Stimulated activated CD4-positive, alpha-beta T cell treated with anti-CD3 and anti-CD28 coated beads, Interleukin-2, amount 100 ng/mL, for 4 hours (primary cell): ENCODE measurements around the gene SETD4.
"Not testable (repeated sequence)": the region's sequence is repeated elsewhere in the genome, so short reads cannot be mapped to it uniquely, and the experiment has no call there.

Experiments used
- DNase-seq: peaks from one replicate; pipeline ENCODE4 v3.0.0-alpha.2; 2020; ENCODE audit warnings: low read depth

The SETD4 gene

DNA sequence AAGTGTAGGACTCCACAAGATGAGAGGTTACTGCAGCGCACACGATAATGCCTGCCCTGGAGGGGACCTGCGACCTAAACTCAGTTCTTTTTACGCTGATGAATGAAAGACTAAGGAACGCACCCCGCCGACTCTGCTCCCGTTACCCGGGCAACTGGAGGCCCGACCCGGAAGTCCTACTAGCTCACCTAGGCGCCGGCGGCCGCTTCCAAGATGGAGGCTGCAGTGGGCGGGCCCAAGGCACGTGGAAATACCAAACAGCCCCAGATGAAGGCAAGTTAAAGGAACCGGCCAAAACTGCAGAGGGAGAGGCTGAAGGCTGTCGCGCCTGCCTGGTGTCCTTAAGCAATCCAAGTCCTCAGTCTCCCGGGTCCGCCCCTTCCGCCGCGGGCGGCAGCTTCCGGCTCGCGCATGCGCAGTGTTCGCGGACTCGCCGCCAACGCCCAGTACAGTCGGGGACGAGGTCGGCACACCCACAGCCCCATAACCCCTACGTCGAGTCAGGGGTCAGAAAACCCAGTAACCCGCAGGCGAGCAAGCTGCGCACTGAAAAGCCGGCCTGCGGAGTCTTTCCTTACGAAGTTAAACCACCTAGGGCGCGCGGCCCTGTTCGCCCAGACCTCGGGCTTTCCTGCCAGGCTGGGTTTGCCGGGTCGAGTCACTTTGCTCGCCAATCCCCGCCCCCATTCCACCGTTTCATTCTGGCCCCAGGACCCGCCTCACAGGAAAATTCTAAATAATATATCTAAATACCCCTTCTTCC lies at the start of gene SETD4:
TSS of gene SETD4 (minus strand) at position 368 of the 763 bp plus-strand sequence. CDS start 1,638 bp downstream, outside the sequence.
- peak; percentile 88 for DNase-seq

DNA sequence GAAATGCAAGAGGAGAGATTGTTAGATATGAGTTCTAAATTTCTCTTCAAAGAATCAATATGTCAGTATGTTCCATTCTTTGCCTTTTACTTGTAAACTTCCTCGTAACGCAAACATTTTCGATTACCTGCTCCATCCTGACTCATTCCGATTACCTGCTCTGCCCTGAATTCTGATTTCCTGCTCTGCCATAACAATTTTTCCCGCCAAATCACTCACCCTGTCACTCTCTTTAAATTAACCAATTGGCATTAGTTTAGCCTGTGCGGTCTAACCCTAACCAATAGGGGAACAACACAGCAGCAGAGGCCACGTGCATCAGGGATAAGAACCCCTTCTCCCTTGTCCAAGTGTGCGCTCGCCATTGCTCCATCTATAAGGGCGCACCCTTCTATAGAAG lies 49.5 kb upstream of the SETD4 start:
- no peak for DNase-seq

DNA sequence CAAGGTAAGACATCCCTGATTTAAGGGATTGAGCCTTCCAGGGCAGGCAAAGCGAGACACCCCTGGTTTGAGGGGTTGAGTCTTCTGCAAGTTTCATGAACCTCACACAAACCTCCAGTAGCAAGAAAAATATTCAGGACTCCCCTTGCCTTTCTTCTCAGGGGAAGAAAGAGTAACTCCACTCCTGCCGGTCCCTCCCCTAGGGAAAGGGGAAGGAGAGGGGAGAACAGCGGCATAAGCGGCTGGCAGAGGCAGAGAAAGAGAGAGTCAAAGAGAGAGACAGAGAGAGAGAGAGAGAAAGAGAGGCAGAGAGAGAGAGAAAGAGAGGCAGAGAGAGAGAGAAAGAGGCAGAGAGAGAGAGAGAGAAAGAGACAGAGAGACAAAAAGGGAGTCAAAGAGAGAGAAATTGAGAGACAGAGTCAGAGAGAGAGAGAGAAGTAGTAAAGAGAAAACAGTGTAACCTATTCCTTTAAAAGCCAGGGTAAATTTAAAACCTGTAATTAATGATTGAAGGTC lies 45.1 kb upstream of the SETD4 start:
- no peak for DNase-seq

DNA sequence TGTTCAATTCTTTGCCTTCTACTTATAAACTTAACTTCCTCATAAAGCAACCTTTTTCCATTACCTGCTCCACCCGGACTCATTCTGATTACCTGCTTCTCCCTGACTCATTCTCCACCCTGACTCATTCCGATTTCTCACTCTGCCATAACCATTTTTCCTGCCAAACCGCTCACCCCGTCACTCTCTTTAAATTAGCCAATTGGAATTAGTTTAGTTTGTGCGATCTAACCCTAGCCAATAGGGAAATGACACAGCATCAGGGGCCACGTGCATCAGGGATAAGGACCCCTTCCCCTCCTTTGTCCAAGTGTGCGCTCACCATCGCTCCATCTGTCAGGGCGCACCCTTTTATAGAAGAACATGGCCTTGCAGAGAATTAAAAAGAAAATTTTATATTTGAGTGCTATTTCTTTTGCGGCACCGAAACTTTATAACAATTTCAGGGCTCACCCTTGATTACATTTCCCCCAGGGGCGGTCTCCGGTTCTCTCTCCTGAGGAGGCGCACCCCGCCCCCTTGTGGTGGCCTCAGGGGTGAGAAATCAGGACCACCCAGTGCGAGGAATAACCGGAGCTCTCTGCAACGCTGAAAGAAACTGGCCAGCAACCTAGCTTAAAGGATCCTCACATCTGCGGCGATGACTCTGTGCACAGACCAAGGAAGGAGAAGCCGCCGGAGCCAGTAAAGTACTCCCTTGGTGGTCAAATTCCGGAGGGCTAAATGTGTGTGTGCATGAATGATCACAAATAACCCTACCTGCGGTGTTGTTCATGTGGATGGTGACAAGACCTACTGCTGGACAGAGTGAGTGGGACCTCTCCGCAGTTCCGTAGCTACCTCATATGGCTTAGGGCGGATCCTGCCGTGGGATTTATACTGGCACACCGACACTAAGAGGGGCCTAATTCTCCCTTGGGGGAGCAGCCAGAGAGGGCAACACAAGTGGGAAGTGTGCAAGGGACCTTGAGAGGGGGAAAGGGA lies 44.3 kb upstream of the SETD4 start:
- peak; percentile 43 for DNase-seq

GRCh38 chr21:36103434-36103833 lies 43.1 kb upstream of the SETD4 start:
- no peak for DNase-seq

GRCh38 chr21:36100971-36101641 lies 40.8 kb upstream of the SETD4 start:
- DNase-seq = no peak

- DNase-seq = not testable (repeated sequence)
Observed at GRCh38 chr21:36099695-36100211, 39.4 kb upstream of the SETD4 start.

- DNase-seq = no peak
Observed at GRCh38 chr21:36099000-36099399, 38.7 kb upstream of the SETD4 start.

DNA sequence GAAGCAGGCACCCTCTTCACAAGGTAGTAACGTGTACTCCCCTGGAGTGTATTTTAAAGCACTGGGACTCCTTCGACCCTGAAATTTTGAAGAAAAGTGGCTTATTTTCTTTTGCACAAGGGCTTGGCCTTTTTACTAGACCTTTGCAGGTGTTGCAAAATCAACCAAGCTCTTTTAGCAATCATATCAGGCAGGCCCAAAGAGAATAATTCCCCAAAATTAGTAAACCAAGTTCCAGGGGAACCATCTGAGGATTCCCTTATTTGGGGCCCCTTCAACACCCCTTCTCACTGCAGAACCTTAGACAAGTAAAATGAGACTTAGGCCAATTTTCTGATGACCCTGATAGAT lies 37.8 kb upstream of the SETD4 start:
- DNase-seq = no peak

- no peak for DNase-seq
Observed at GRCh38 chr21:36097427-36098181, 37.3 kb upstream of the SETD4 start.

- no peak for DNase-seq
Observed at GRCh38 chr21:36096398-36097290, 36.3 kb upstream of the SETD4 start.

DNA sequence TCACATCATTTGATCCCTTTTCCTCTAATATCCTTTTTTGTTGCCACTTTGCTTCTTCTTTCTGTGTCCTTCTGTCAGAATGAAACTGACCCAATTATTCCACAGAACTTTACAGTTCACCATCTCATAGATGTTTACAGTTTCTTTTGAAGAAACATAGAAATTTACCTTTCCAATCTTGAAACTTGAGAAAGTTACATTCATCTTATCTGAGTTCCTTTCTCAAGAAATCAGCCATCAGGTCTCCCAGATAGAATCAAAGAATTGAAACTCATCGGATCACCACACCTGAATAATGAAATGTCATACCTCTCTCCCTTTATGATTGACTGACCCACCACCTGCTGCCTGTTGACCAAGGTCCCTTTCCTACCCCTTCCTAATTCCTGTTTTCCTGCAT lies 33.2 kb upstream of the SETD4 start:
- no peak for DNase-seq

GRCh38 chr21:36092681-36093080 lies 32.4 kb upstream of the SETD4 start:
- DNase-seq = no peak

- no peak for DNase-seq
Observed at GRCh38 chr21:36089946-36090345, 29.6 kb upstream of the SETD4 start.

GRCh38 chr21:36087362-36088138 lies 27.2 kb upstream of the SETD4 start:
- DNase-seq = no peak

DNA sequence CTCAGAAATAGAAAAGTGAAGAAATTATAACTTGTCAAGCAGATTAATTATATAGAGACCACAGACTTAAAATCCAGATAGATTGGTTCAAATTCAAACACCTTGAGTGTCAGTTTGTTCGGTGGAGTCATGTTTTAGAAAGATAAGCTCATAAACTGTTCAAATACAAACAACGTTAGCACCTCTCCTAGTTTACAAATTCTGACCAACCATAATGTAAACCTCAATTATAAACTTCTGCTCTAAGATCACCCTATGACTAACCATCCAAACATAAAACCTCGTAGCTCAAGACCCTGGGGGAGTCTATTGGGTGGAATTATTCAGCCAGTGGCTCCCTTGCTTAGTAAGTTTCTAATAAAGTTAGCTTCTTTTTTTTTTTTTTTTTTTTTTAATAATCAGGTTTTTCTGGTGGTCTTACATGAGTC lies 21.9 kb upstream of the SETD4 start:
- no peak for DNase-seq

DNA sequence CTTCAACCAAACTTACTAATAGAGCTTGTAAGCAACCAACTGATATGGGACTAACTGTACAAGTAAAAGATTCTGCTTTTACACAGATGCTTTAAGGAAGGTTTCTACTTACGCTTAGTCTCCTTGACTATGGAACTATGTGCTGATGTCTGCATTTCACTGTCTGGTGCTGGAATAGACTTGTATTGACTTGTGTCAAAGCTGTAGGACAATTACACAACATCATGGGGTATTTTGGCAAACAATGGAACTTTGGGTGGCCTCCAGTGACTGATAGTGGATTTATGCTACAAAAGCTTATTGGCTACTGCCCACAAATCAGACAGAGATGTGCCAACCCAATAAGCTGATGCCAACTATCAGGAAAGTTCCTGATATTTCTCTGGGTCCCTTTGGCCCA lies 20.1 kb upstream of the SETD4 start:
- DNase-seq = no peak

DNA sequence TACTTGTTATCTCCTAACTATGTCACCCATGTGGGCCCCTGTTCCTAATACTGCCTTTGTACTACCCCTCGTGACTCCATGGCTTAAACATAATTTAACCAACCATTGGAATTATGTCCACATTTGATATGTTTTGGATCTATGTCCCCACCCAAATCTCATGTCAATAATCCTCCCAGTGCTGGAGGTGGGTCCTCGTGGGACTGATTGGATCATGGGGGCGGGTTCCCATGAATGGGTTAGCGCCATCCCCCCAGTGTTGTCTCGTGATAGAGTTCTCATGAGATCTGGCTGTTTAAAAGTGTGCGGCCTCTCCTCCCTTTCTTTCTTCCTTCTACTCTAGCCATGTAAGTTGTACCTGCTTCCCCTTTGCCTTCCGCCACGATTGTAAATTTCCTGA lies 19.3 kb upstream of the SETD4 start:
- no peak for DNase-seq

DNA sequence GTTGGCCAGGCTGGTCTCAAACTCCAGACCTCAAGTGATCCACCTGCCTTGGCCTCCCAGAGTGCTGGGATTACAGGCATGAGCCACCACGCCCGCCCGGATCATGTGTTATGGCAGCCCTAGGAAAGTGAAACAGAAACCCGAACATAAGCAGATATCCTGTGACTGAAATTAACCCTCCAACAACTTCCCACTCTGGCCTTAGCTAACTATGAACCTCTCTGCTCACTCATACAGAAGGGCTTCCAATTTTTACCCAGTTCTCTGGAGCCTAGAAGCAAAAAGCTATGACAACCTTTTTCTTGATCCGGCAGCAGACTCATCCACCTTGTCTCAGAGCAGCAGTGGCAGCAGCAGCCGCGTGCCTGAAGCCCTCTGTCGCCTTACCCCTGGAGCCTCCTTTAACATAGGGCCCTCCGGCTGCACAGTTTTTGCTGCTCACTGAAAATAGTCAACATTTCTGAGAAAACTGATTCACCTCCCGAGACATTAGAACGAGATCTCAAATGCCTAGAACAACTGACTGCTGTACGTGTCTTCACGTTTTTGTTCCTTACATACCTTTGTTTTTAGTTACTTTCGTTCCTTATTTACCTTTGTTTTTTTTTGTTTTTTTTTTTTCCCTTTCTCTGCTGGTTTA lies 18.8 kb upstream of the SETD4 start:
- peak; percentile 22 for DNase-seq
